SK-MEL-5 (cell line): ENCODE results near the gene TDRKH. TPM values are rescaled to one million over a fixed set of nuclear protein-coding genes. Genes with fewer than 3 reads are reported as not detected.
A peak's percentile ranks its signal among the peaks of the same experiment; 100 is the strongest.

Experiments
- DNase-seq: peaks from one replicate; pipeline ENCODE4 v3.0.0-alpha.2; 2016; ENCODE audit warnings: low read depth, low spot score
- in situ Hi-C: cut with HindIII; loops from 2 replicates; pipeline ENCODE4 v1.10.0; 2016; ENCODE audit warnings: low sequenced_read_pairs, high pct_unique_total_duplicates, low pct_unique_long_range_greater_than_20kb
- total RNA-seq: library from RNA; depleted of rRNA; stranded (reverse); fragments of >200 nt; shearing (Covaris generic); gene quantifications from 2 replicates; pipeline ENCODE4 v1.2.3, GENCODE V29; 2014

Gene TDRKH
- total RNA-seq, 1 experiment from 2014 or later, result 10.9 TPM

GRCh38 chr1:151809290-151809984 lies 19.1 kb upstream of the TDRKH start:
- no peak for DNase-seq
- in situ Hi-C loops, result no loop called here

- in situ Hi-C loops, result no loop called here
- no peak for DNase-seq
These were observed 17.5 kb upstream of the TDRKH start for GRCh38 chr1:151807766-151808165.

- in situ Hi-C loops, result no loop called here
- DNase-seq, result no peak
These were observed 16.8 kb upstream of the TDRKH start for GRCh38 chr1:151807131-151807530.

- in situ Hi-C loops, result no loop called here
- no peak for DNase-seq
These were observed 15.9 kb upstream of the TDRKH start for GRCh38 chr1:151806170-151806569.

GRCh38 chr1:151805066-151805820 lies 14.9 kb upstream of the TDRKH start, which contains the start of gene LINGO4:
Gene LINGO4 (minus strand): TSS chr1:151805419. CDS start chr1:151802704, 2,715 bp downstream.
- in situ Hi-C loops, result no loop called here
- DNase-seq, result no peak

- in situ Hi-C loops, result no loop called here
- DNase-seq, result no peak
These were observed 13.6 kb upstream of the TDRKH start for GRCh38 chr1:151803915-151804314.

- in situ Hi-C loops, result no loop called here
- no peak for DNase-seq
These were observed 12.9 kb upstream of the TDRKH start for GRCh38 chr1:151803164-151803563.

- in situ Hi-C loops, result no loop called here
- DNase-seq, result no peak
These were observed 12.1 kb upstream of the TDRKH start for GRCh38 chr1:151802372-151802771.

- in situ Hi-C loops, result no loop called here
- DNase-seq, result no peak
These were observed 11.5 kb upstream of the TDRKH start for GRCh38 chr1:151801846-151802245.

- in situ Hi-C loops, result no loop called here
- no peak for DNase-seq
These were observed 11.1 kb upstream of the TDRKH start for GRCh38 chr1:151801310-151801820.

GRCh38 chr1:151800830-151801229 lies 10.5 kb upstream of the TDRKH start:
- no peak for DNase-seq
- in situ Hi-C loops, result no loop called here

- peak; percentile 36 for DNase-seq
- in situ Hi-C loops, result no loop called here
These were observed 9.1 kb upstream of the TDRKH start for GRCh38 chr1:151799179-151800022.

GRCh38 chr1:151798571-151798970 lies 8.3 kb upstream of the TDRKH start:
- no peak for DNase-seq
- in situ Hi-C loops, result no loop called here

- in situ Hi-C loops, result no loop called here
- peak; percentile 37 for DNase-seq
These were observed 796 bp upstream of the TDRKH start for GRCh38 chr1:151790940-151791651.

GRCh38 chr1:151787689-151788088 lies 2.6 kb downstream of the TDRKH start:
- DNase-seq, result no peak
- in situ Hi-C loops, result no loop called here

- in situ Hi-C loops, result no loop called here
These were observed 6.5 kb downstream of the TDRKH start for GRCh38 chr1:151783796-151784195.

GRCh38 chr1:151782741-151783140 lies 7.6 kb downstream of the TDRKH start:
- in situ Hi-C loops, result no loop called here
- no peak for DNase-seq

More at GRCh38 chr1:151783796-151784195, 6.5 kb downstream of the TDRKH start:
- no peak for DNase-seq
